HG03378 (cell line): Measurements from ENCODE around the gene SPOP.
A peak's percentile ranks its signal among the peaks of the same experiment; 100 is the strongest.
"Not testable (repeated sequence)": the region's sequence is repeated elsewhere in the genome, so short reads cannot be mapped to it uniquely, and the experiment has no call there.

Experiments used
- ATAC-seq: cut with Tn5 transposase; IDR thresholded peaks from one replicate; pipeline ENCODE4 v1.9.1; 2021; ENCODE audit warnings: mild to moderate bottlenecking, moderate library complexity; ENCODE audit not compliant: unreplicated experiment

The SPOP gene

DNA sequence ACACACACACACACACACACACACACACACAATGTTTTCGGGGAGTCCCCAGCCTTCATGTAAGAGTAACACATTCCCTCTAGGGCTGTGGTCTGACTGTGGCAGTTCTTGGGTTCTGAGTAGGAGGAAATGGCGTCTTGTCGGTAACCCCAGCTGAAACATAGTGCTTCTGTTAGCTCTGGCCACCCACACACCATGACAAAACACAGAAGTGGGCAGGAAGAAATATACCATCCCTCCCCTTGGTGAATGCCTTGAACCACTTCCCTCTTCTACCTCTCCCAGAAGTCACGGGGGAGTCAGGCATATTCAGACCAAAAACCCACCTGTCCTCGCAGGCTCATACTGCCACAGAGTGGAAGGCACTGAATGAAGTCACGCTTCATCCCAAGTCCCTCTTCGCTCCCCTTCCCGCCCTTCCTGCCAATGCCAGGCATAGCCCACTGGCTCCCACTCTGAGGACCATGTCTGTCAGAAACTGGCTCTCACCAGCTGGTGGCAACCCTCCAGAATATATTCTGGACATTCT lies 18.4 kb upstream of the SPOP start:
- ATAC-seq: peak; percentile 71

DNA sequence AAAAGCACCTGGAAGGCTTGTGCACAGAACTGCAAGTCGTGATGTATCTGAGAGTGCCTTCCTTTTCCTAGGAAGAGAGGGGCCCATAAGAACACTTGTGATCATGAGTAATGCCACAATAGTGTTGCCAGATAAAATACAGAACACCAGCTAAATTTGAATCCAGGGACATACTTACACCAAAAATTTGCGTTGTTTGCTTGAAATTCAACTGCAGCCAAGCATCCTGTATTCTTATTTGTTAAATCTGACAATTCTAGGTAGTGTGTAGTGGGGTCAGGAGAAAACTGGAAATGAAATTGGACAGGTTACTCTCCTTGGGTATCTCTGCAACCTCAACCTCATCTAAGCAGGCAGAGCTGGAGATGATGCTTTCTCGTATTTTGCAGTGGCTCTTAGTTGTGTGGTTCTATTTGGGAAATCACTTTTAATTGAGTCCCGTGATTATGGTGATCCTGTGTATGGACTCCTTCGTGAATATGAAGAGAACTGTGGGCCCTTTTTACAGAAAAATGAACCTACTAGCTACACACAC lies 17.9 kb upstream of the SPOP start:
- no peak for ATAC-seq

DNA sequence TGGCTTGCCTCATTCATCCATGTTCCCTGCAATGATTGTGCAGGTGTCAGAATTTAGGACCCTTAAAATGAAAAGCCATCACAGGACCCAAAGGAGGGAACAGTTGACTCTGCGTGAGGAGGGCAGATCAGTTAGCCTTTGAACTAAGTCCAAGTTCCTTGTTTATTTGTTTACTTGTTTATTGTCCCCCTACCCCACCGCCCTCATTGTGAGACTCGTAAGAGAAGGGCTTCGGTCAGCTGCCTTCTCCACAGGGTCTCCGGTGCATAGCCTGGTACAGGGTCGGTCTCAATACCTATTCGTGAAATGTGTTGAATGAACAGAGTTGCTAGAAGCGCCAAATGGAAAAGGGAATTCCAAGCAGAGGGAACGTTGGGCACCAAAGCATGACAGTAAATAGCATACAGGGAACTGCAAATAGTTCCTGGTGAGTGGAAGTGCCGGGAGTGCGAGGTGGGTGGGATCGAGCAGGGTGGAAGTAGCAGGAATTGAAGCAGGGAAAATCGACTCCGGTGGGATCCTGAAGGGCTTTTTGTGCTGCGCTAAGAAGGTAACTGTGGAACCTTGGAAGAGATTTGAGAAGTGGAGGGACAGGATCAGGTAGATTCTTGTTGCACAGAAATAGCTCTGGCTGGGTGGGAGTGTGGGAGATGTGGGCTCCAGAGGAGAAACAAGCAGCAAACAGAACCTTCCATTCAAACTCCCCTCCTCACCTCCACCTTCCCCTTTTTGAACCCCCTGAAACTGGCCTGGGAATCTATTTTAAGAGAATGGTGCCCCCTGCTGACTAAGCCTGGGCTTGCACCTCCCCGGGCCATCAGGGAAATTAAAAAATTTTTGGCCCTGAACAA lies 17.2 kb upstream of the SPOP start:
- no peak for ATAC-seq

DNA sequence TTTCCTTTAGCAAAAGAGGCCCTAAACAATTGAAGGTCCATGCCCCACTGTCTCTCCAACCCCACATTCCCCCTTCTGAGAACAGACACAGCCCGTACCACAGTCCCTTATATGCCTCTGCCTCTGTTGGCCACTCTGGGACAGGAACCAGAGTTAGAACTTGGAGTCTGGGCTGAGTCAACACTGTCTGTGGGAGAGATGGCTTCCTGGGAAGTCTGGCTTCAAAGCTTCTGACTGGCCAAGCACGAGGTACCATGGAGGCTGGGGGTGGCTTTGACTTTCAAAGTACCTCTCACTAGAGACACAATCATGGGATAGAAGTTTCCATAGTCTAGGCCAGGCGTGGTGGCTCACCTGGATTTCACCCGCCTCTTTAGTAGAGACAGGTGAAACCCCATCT lies 14.9 kb upstream of the SPOP start:
- ATAC-seq: no peak

DNA sequence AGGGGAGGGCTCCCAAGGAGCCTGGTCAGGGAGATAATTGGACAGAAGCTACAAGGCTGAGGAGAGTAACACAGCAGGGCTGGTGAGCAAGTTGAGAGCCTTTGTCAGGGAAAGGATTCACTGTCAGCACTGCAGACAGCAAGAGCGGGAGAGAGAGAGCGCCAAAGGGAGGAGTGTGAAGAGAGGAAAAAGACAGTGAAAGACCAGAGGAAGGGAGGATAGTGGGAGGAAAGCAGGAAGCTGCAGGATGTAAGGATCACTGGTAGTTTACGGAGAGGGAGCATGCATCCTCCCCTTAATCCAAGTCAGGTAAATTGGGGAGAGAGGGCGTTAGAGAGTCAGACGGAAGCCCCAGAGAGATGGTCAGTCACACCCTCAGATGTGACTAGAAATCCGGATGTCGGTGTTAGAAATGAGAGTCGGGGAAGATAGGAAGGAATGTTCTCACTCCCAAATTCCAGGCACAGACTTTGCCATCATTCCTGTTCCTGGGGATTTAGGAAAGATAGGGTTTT lies 13.8 kb upstream of the SPOP start:
- no peak for ATAC-seq

DNA sequence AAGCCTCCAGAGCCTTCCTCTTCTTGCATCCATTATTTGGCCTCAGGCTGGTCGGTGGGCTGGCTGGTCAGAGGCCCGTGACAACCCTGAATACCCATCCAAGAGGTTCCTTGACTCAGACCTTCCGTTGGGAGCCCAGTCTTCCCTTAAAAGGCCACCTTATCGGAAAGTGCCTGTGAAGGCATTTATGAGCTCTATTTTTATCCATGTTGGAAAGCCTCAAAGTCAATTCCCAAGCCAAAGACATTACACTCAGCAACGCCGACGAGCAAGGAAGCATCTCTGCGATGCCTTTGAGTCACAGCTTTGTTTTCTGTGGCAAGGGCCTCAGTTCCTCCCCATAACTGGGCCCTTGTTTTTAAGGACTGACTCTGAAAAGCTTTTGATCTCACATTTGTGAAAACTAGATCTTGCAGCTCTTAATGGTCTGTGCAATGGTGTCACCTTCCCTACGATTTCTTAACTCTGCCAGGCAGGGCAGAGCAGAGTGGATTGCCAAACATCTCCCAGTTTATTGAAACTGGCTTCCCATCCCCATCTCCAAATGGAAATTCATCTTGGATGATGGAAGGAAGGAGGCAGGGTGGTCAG lies 13.3 kb upstream of the SPOP start:
- no peak for ATAC-seq

DNA sequence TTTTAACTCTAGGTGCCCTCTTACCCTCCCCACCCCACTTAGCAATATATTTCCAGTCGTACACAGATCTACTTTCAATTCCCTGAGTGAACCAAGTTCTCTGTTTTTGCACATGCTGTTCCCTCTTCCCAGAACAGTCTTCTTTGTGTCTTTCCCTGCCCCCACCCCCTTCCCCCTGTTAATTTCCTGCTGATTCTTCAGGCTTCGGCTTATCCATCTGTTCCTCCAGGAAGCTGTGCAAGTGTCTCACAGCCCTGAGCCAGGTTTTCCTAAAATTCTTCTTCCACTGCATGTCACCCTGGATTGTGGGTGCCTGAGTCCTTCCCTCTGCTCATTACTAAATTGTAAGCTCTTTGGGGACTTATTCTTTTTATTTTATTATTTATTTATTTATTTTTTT lies 12.4 kb upstream of the SPOP start:
- ATAC-seq: no peak

DNA sequence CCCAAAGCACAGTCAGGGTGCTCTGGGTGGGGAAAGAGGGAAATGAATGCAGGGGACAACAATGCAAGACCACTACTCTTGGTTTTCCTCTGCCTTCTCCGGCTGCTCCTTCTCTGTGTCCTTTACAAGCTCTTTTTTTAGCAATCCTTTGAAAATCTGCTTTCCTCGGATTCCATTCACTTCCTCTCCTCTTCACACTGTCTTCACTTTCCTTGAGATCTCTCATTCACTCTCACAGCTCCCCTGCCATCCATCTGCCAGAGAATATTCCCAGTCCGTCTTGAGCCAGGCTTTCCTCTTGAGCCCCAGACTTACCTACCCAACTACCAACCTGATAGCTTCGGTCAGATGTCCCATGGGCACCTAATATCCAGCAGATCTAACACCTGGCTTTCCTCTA lies 11.0 kb upstream of the SPOP start:
- ATAC-seq: no peak

DNA sequence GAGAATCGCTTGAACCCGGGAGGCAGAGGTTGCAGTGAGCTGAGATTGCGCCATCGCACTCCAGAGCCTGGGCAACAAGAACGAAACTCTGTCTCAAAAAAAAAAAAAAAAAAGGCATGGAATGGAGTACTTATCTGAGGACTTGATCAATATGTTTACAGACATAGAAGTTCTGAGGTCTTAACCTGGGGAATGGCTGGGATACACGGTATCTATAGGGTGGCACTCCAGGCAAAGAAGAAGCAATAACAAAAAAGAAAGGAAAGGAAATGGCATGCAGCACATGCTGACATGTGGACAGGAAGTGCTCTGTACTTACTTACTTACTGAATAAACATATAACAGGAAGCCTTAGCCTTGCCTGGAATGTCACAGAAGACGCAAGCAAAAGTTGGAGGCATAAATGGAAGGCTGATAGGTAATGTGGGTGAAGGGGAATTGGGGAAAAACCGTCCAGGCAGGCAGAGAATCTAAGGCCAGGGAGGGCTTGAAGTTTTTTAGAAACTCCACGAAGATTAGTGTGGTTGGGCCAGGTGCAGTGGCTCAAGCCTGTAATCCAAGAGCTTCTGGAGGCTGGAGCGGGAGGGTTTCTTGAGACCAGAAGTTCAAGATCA lies 10.1 kb upstream of the SPOP start:
- no peak for ATAC-seq

DNA sequence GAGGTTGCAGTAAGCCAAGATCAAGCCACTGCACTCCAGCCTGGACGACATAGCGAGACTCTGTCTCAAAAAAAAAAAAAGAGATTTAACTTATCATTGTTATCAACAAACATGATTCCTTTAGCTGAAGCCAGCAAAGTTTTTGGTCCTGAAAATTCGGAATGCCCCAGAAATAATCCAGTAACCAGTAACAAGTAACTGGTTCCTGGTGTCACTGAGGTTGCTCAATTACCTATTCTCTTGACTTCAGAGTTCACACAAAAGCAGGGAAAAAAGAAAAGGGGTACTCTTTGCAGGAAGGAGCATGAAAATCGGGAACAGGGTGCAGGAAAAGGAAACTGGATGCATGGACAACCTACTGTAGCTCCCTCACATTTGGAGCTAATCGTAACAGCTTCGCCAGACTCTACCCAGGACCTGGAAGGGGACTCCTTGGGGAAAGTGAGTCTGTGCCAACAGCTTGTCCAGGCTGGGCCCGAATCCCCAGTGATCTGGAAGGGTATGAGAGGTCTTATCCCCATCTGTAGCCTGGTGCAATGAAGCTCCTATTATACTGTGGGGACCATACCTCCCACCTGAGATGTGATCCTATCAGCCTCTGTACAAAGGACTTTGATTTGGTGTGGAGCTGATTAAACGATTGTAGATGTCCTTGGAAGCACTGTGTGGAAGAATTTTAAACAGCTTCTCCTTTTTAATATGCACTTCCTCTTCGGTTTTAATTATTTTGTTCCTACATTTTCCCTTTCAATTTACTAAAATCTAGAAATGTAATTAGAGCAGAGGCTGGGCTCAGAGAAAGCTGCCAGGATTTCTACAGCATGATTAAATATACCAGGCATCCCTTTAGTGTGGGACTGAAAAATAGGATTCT lies 3.4 kb upstream of the SPOP start:
- ATAC-seq: no peak

DNA sequence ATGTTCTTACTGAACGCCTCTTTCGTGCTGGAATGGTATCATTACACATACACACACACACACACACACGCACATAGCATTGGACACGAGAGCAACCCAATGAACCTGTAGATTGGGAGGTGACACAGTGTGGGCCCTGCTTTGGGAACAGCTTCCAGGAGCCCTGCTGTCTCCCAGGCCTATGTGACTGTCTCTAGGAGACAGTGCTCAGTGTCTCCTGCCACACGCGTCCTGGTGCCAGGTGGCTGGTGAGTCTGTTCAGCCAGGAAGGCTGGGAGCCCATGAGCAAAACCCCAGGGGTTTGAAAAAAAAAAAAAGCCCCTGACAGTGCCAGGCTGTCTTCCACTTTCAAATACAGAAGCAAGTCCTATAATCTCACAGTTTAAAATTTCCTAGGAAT lies 2.4 kb upstream of the SPOP start:
- no peak for ATAC-seq

DNA sequence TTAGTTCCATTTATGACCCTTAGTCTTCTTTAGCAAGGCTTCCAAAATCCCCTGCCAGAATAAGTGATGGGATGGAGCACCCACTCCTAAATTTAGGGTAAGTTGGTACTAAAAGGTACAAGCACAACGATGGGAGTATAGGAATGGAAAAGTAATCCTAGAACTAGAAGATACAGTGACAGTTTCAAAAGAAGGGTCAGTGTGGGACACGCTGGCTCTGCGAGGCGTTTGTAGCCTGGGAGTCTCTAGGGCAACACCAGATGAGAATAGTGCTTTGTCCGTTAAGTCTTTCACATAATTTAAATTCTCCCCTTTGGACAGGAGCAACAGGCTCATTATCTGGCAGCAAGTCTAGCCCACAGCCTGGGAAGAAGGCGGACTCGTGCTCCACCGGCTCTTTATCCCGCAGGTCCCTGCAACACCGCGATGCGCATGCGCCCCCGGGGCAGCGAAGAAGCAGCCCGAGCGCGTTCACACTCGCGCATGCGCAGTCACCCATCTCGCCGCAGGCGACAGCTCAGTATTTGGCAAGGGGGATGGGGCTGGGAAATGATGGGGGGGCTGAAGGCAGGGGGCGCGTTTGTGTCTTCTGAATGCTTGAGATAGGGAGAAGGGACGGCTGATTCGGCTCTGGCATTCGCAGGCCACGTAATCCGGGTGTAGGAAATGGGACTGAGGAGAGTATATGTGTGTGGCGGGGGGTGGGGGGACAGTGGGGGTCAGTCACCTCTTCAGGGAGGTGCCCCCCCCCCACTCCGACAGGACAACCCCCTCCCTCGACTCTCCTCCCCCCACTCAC lies 564 bp downstream of the SPOP start:
- ATAC-seq: no peak

DNA sequence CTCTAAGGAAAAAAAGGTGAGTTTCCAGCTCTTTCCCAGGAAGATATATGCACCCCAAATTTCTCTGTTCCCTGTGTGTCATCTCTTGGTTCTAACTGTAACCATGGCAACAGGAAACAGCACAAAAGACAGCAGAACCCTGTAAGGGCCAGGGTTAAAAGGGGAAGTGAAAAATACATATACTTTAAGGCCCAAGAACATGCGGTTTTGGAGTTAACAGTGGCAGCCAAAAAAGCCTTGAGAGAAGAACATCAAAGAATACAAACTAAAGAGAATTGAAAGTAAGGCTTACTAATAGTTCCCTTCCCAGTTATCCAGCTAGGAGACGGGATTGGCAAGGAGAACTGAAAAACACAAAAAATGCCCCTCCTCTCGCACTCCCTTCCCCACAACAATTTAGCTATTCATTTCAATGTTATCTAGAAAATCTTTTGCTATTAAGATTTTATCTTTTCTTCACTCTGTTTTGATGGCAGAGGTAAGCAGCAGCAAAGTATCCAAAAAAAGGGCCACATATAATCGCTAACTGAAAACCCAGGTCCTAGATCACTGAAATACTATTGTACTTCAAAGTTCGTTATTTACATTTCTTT lies 1.5 kb downstream of the SPOP start:
- peak; percentile 80 for ATAC-seq

DNA sequence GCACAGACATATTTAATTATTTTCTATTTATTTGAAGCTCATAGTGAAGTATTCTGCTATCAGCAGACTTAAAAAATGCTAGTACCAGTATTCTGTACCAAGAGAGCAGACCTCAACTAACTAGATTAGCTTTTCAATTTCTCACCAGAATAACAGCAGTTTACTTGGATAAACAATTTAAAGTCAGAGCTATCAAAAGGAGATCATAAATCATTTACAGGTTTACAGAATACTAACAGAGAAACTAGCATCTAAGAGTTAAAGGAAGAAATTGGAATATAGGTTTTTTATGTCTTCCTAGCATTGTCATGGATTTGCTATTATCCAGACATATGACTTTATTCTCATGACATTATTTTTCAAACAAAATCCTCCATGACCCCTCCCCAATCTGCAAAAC lies 3.4 kb downstream of the SPOP start:
- no peak for ATAC-seq

DNA sequence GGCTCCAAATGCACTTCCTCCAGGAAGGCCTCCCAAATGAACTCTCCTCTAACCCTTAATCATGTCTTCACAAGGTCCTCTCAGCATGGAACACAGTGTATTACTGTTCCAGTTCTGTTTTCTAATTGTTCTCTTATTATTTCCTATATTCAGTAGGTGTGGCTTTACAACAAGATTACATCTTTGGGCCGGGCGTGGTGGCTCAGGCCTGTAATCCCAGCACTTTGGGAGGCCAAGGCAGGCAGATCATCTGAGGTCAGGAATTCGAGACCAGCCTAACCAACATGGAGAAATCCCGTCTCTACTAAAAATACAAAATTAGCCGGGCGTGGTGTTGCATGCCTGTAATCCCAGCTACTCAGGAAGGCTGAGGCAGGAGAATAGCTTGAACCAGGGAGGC lies 4.2 kb downstream of the SPOP start:
- not testable (repeated sequence) for ATAC-seq

DNA sequence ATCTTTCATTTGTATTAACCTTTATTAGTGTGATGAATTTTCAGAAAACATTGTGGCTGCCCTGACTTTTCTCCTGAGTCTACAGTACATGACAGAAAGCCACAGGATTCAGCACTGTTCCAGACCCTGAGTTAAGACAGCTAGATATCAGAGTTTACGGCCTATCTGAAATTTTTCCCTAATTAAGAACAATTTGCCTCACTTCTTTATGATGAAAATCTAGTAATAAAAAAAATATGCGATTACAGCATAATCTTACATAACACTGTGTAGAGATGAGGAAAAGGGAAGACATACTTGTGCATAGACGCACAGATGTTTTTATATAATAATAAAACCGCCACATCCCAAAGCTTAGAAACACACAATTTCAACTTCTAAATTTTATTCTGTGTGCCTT lies 7.3 kb downstream of the SPOP start:
- ATAC-seq: no peak

DNA sequence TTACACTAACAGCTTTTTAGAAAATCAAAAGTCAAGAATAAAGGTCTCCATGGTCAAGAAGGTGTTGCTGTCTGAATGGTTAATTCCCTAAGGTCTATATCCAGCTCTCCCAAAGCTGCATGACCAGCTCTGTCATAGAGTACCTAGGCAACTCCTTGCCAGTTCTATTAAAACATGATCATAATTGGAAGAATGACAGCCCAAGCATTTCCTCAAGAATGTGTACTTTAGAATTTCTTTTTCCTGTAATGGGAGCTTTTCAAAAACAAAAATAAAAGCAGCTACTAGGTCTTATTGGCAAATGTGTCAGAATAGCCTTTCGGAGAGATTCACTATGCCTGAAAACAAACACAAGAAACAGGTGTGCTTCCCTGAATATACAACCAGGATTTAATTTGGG lies 7.9 kb downstream of the SPOP start:
- ATAC-seq: no peak

DNA sequence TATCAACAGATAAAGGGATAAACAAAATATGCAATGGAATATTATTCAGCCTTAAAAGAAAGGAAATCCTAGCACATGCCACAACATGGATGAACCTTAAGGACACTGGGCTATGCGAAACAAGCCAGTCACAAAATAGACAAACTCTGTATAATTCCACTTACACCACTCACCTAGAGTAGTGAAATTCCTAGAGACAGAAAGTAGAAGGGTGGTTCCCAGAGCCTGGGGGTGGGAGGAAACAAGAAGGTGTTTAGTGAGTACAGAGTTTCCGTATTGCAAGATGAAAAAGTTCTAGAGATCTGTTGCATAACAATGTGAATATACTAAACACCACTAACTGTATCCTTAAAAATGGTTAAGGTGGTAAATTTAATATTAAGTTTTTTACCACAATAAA lies 10.0 kb downstream of the SPOP start:
- ATAC-seq: no peak

DNA sequence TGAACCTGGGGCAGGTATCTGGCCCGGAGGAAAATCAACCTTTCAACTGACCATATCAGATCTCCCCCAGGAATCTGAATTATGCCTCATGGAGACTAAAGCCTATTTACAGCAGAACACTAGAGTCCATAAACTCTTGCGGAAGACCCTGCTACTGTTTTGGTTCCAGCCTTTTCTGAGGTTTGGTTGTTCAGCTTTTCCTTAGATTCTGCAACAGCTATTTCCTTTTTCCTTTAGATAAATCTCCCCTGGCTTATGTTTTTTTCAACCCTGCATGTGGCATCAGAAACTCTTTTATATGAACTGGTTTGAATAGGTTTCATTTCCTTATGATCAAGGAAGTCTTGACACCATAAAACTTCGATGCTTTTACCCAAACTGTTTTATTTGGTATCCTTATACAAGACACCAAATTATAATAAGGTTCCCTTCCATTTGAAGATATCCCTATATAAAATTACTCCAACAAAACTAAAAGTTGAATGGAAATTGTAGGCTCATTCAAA lies 13.1 kb downstream of the SPOP start:
- no peak for ATAC-seq
